ENCODE measurements around the gene NFIX. TPM values are rescaled to one million over a fixed set of nuclear protein-coding genes. Genes with fewer than 3 reads are reported as not detected.

Gene NFIX
- total and polyA plus RNA-seq, 9 of the 15 experiments (the other 6 are each of a cell fraction or from before 2014, with no cell fraction given): 0.28 to 26.8 (median 5.4) TPM

DNA sequence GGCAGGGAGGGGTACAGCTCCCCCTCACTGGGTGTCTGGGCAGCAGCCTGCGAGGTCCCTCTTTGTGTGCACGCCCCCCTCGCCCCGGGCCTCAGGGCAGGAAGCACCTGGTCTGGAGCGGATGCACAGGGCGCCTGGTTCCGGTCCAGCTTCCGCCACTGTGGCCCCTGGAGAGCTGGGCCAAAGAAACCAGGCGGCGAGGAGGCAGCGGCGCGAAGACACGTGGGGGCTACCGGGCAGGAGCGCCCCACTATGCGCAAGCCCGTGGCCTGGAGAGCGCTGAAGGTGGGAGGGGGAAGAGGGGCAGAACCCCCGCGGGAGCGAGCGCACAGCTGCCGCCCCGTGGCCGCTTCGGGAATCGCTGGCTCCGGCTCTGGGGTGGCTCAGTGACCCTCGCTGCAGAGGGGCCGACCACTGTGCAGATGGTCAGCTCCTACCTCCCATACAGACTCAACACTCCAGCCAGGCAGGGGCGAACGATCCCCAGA lies 109.1 kb downstream of the NFIX start (continued):
- TF ChIP-seq, protein P1, sequence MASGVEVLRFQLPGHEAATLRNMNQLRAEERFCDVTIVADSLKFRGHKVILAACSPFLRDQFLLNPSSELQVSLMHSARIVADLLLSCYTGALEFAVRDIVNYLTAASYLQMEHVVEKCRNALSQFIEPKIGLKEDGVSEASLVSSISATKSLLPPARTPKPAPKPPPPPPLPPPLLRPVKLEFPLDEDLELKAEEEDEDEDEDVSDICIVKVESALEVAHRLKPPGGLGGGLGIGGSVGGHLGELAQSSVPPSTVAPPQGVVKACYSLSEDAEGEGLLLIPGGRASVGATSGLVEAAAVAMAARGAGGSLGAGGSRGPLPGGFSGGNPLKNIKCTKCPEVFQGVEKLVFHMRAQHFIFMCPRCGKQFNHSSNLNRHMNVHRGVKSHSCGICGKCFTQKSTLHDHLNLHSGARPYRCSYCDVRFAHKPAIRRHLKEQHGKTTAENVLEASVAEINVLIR (CRISPR knock-in tag; IDR thresholded peaks at IDR 0.05): 0 out of 2 replicates have a peak, but pooled peaks have one; percentile 23
- TF ChIP-seq TAF1 (IDR thresholded peaks at IDR 0.05; ENCODE audit: control insufficient read depth, extremely low read depth, insufficient read depth, low read length, severe bottlenecking) (peak; percentile 12), ZNF212 (CRISPR knock-in tag; IDR thresholded peaks at IDR 0.05) (peak; percentile 16; the same call in 1 of the 2 replicates), ETV1 (tag; conservative IDR thresholded peaks at IDR 0.05; ENCODE audit: low read depth) (peak; percentile 37; the same call in 1 of the 2 replicates), BRD9 (IDR thresholded peaks at IDR 0.05; ENCODE audit: low read depth, partially characterized antibody) (peak; percentile 71), ARID1B (IDR thresholded peaks at IDR 0.05) (0 out of 2 replicates have a peak, but pooled peaks have one; percentile 29), SMC3 (conservative IDR thresholded peaks at IDR 0.05; ENCODE audit: insufficient read depth, low read depth, low read length) (peak; percentile 59), PYGO2 (tag; IDR thresholded peaks at IDR 0.05) (peak; percentile 13; the same call in 1 of the 2 replicates), DMBX1 (CRISPR knock-in tag; IDR thresholded peaks at IDR 0.05; ENCODE audit: borderline replicate concordance) (peak; percentile 73)
- TF ChIP-seq, protein P2, sequence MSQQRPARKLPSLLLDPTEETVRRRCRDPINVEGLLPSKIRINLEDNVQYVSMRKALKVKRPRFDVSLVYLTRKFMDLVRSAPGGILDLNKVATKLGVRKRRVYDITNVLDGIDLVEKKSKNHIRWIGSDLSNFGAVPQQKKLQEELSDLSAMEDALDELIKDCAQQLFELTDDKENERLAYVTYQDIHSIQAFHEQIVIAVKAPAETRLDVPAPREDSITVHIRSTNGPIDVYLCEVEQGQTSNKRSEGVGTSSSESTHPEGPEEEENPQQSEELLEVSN (IDR thresholded peaks at IDR 0.05; ENCODE audit: borderline replicate concordance in 1 of 2, extremely low read depth in 1 of 2, insufficient read depth in 1 of 2, insufficient read length in 1 of 2, low read depth in 1 of 2, low read length in 1 of 2, poor library complexity in 1 of 2, severe bottlenecking in 1 of 2): peak; percentile 48 to 58
- TF ChIP-seq, protein P3, sequence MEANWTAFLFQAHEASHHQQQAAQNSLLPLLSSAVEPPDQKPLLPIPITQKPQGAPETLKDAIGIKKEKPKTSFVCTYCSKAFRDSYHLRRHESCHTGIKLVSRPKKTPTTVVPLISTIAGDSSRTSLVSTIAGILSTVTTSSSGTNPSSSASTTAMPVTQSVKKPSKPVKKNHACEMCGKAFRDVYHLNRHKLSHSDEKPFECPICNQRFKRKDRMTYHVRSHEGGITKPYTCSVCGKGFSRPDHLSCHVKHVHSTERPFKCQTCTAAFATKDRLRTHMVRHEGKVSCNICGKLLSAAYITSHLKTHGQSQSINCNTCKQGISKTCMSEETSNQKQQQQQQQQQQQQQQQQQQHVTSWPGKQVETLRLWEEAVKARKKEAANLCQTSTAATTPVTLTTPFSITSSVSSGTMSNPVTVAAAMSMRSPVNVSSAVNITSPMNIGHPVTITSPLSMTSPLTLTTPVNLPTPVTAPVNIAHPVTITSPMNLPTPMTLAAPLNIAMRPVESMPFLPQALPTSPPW (CRISPR knock-in tag; IDR thresholded peaks at IDR 0.05): peak; percentile 88
- TF ChIP-seq, protein P4, sequence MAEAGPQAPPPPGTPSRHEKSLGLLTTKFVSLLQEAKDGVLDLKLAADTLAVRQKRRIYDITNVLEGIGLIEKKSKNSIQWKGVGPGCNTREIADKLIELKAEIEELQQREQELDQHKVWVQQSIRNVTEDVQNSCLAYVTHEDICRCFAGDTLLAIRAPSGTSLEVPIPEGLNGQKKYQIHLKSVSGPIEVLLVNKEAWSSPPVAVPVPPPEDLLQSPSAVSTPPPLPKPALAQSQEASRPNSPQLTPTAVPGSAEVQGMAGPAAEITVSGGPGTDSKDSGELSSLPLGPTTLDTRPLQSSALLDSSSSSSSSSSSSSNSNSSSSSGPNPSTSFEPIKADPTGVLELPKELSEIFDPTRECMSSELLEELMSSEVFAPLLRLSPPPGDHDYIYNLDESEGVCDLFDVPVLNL (CRISPR knock-in tag; IDR thresholded peaks at IDR 0.05; ENCODE audit: low read depth): no peak
- TF ChIP-seq, protein P5, sequence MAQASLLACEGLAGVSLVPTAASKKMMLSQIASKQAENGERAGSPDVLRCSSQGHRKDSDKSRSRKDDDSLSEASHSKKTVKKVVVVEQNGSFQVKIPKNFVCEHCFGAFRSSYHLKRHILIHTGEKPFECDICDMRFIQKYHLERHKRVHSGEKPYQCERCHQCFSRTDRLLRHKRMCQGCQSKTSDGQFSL (CRISPR knock-in tag; IDR thresholded peaks at IDR 0.05): 0 out of 2 replicates have a peak, but pooled peaks have one; percentile 71
- TF ChIP-seq, protein P5 (tag; IDR thresholded peaks at IDR 0.05): no peak; a peak in 1 of 4 replicates
- TF ChIP-seq, protein P6, sequence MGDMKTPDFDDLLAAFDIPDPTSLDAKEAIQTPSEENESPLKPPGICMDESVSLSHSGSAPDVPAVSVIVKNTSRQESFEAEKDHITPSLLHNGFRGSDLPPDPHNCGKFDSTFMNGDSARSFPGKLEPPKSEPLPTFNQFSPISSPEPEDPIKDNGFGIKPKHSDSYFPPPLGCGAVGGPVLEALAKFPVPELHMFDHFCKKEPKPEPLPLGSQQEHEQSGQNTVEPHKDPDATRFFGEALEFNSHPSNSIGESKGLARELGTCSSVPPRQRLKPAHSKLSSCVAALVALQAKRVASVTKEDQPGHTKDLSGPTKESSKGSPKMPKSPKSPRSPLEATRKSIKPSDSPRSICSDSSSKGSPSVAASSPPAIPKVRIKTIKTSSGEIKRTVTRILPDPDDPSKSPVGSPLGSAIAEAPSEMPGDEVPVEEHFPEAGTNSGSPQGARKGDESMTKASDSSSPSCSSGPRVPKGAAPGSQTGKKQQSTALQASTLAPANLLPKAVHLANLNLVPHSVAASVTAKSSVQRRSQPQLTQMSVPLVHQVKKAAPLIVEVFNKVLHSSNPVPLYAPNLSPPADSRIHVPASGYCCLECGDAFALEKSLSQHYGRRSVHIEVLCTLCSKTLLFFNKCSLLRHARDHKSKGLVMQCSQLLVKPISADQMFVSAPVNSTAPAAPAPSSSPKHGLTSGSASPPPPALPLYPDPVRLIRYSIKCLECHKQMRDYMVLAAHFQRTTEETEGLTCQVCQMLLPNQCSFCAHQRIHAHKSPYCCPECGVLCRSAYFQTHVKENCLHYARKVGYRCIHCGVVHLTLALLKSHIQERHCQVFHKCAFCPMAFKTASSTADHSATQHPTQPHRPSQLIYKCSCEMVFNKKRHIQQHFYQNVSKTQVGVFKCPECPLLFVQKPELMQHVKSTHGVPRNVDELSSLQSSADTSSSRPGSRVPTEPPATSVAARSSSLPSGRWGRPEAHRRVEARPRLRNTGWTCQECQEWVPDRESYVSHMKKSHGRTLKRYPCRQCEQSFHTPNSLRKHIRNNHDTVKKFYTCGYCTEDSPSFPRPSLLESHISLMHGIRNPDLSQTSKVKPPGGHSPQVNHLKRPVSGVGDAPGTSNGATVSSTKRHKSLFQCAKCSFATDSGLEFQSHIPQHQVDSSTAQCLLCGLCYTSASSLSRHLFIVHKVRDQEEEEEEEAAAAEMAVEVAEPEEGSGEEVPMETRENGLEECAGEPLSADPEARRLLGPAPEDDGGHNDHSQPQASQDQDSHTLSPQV (IDR thresholded peaks at IDR 0.05): peak; percentile 96
